T-helper 1 cell treated with Interleukin-12 subunit alpha and Interleukin-12 subunit beta and Interleukin-4 antibody, amounts not matched to agents 30 μg/mL and 1 μg/mL, for 36 hours (primary cell): ENCODE data around the gene TRIM61.
"Not testable (repeated sequence)": the region's sequence is repeated elsewhere in the genome, so short reads cannot be mapped to it uniquely, and the experiment has no call there.

ENCODE experiments used
- H3K27ac Mint-ChIP-seq: one replicate; pipeline ENCODE4 v1.8.0; 2021; ENCODE audit warnings: mild to moderate bottlenecking, mixed read lengths
- H3K27me3 Mint-ChIP-seq: one replicate; pipeline ENCODE4 v1.8.0; 2021; ENCODE audit warnings: low read depth, mixed read lengths
- H3K36me3 Mint-ChIP-seq: one replicate; pipeline ENCODE4 v1.8.0; 2021; ENCODE audit warnings: low read depth, mixed read lengths
- H3K4me1 Mint-ChIP-seq: one replicate; pipeline ENCODE4 v1.8.0; 2021; ENCODE audit warnings: low read depth, mixed read lengths
- H3K4me3 Mint-ChIP-seq: one replicate; pipeline ENCODE4 v1.8.0; 2021; ENCODE audit warnings: mild to moderate bottlenecking, moderate library complexity, mixed read lengths
- H3K9me3 Mint-ChIP-seq: one replicate; pipeline ENCODE4 v1.8.0; 2021; ENCODE audit warnings: mixed read lengths

The TRIM61 gene

GRCh38 chr4:164997941-164998340 is 20.5 kb upstream of the TRIM61 start:
- Mint-ChIP-seq H3K27me3 (peaks cover 36% of the 10 kb centered on the region), H3K27ac (no peak overlapping the region), H3K9me3 (no peaks in the 10 kb centered on the region), H3K36me3 (no peaks in the 10 kb centered on the region), H3K4me1 (no peaks in the 10 kb centered on the region), H3K4me3 (no peak overlapping the region)

GRCh38 chr4:164997324-164997723 is 19.9 kb upstream of the TRIM61 start:
- Mint-ChIP-seq H3K9me3 (no peaks in the 10 kb centered on the region), H3K4me3 (no peak overlapping the region), H3K4me1 (no peaks in the 10 kb centered on the region), H3K36me3 (no peaks in the 10 kb centered on the region), H3K27ac (no peak overlapping the region), H3K27me3 (peaks cover 36% of the 10 kb centered on the region)

GRCh38 chr4:164996123-164996522 is 18.7 kb upstream of the TRIM61 start:
- H3K9me3 Mint-ChIP-seq, H3K4me3 Mint-ChIP-seq, H3K27ac Mint-ChIP-seq, H3K4me1 Mint-ChIP-seq, H3K36me3 Mint-ChIP-seq: not testable (repeated sequence)
- H3K27me3 Mint-ChIP-seq = peaks cover 30% of the 10 kb centered on the region

GRCh38 chr4:164990786-164991185 is 13.3 kb upstream of the TRIM61 start:
- not testable (repeated sequence) for H3K9me3 Mint-ChIP-seq, H3K36me3 Mint-ChIP-seq, H3K4me1 Mint-ChIP-seq, H3K27ac Mint-ChIP-seq, H3K4me3 Mint-ChIP-seq, H3K27me3 Mint-ChIP-seq

GRCh38 chr4:164989471-164989870 is 12.0 kb upstream of the TRIM61 start:
- Mint-ChIP-seq H3K36me3 (no peaks in the 10 kb centered on the region), H3K27me3 (no peaks in the 10 kb centered on the region), H3K4me1 (no peaks in the 10 kb centered on the region), H3K4me3 (no peak overlapping the region), H3K27ac (no peak overlapping the region), H3K9me3 (no peaks in the 10 kb centered on the region)

GRCh38 chr4:164971929-164972328 is 5.5 kb downstream of the TRIM61 start:
- H3K27me3 Mint-ChIP-seq, H3K9me3 Mint-ChIP-seq, H3K4me3 Mint-ChIP-seq, H3K27ac Mint-ChIP-seq, H3K4me1 Mint-ChIP-seq: not testable (repeated sequence)
- peaks cover 11% of the 10 kb centered on the region for H3K36me3 Mint-ChIP-seq

GRCh38 chr4:164959896-164960295 is 17.6 kb downstream of the TRIM61 start:
- peaks cover 4% of the 10 kb centered on the region for H3K36me3 Mint-ChIP-seq
- H3K4me1 Mint-ChIP-seq = peaks cover 22% of the 10 kb centered on the region
- H3K4me3 Mint-ChIP-seq = no peak overlapping the region
- H3K27ac Mint-ChIP-seq = no peak overlapping the region
- H3K9me3 Mint-ChIP-seq = peaks cover 5% of the 10 kb centered on the region
- H3K27me3 Mint-ChIP-seq = no peaks in the 10 kb centered on the region

- not testable (repeated sequence) for H3K36me3 Mint-ChIP-seq
These were observed 18.0 kb downstream of the TRIM61 start for GRCh38 chr4:164959421-164959820.

GRCh38 chr4:164956766-164957643 is 20.5 kb downstream of the TRIM61 start:
- peaks cover 5% of the 10 kb centered on the region for H3K9me3 Mint-ChIP-seq
- H3K4me1 Mint-ChIP-seq = peaks cover 22% of the 10 kb centered on the region
- peak overlapping the region; percentile 73 for H3K27ac Mint-ChIP-seq
- peaks cover 4% of the 10 kb centered on the region for H3K36me3 Mint-ChIP-seq
- peak overlapping the region; percentile 91 for H3K4me3 Mint-ChIP-seq
- peaks cover 4% of the 10 kb centered on the region for H3K27me3 Mint-ChIP-seq

More at GRCh38 chr4:164959421-164959820, 18.0 kb downstream of the TRIM61 start:
- not testable (repeated sequence) for H3K9me3 Mint-ChIP-seq, H3K27me3 Mint-ChIP-seq, H3K4me3 Mint-ChIP-seq, H3K27ac Mint-ChIP-seq
- peaks cover 22% of the 10 kb centered on the region for H3K4me1 Mint-ChIP-seq

GRCh38 chr4:164955107-164955805 is 22.2 kb downstream of the TRIM61 start:
- peaks cover 13% of the 10 kb centered on the region for H3K27me3 Mint-ChIP-seq
- peaks cover 5% of the 10 kb centered on the region for H3K9me3 Mint-ChIP-seq
- H3K4me3 Mint-ChIP-seq = peak overlapping the region; percentile 43
- peaks cover 4% of the 10 kb centered on the region for H3K36me3 Mint-ChIP-seq
- H3K27ac Mint-ChIP-seq = no peak overlapping the region
- H3K4me1 Mint-ChIP-seq = peaks cover 22% of the 10 kb centered on the region

- Mint-ChIP-seq H3K36me3 (peaks cover 2% of the 10 kb centered on the region), H3K9me3 (peaks cover 5% of the 10 kb centered on the region), H3K4me3 (no peak overlapping the region), H3K27me3 (peaks cover 25% of the 10 kb centered on the region), H3K4me1 (peaks cover 13% of the 10 kb centered on the region), H3K27ac (no peak overlapping the region)
These were observed 24.9 kb downstream of the TRIM61 start for GRCh38 chr4:164952551-164952950.

- Mint-ChIP-seq H3K4me3 (no peak overlapping the region), H3K27ac (no peak overlapping the region), H3K4me1 (no peaks in the 10 kb centered on the region), H3K36me3 (no peaks in the 10 kb centered on the region), H3K27me3 (peaks cover 31% of the 10 kb centered on the region), H3K9me3 (no peaks in the 10 kb centered on the region)
These were observed 27.9 kb downstream of the TRIM61 start for GRCh38 chr4:164949448-164950143.

- Mint-ChIP-seq H3K9me3 (no peaks in the 10 kb centered on the region), H3K4me1 (no peaks in the 10 kb centered on the region), H3K36me3 (no peaks in the 10 kb centered on the region), H3K27ac (no peak overlapping the region), H3K4me3 (no peak overlapping the region), H3K27me3 (peaks cover 31% of the 10 kb centered on the region)
These were observed 28.5 kb downstream of the TRIM61 start for GRCh38 chr4:164948975-164949374.

- peaks cover 31% of the 10 kb centered on the region for H3K27me3 Mint-ChIP-seq
- not testable (repeated sequence) for H3K9me3 Mint-ChIP-seq, H3K4me3 Mint-ChIP-seq, H3K4me1 Mint-ChIP-seq, H3K36me3 Mint-ChIP-seq, H3K27ac Mint-ChIP-seq
These were observed 29.5 kb downstream of the TRIM61 start for GRCh38 chr4:164948006-164948405.

GRCh38 chr4:164946810-164947209 is 30.6 kb downstream of the TRIM61 start:
- Mint-ChIP-seq H3K27ac (no peak overlapping the region), H3K4me1 (no peaks in the 10 kb centered on the region), H3K4me3 (no peak overlapping the region), H3K27me3 (peaks cover 28% of the 10 kb centered on the region), H3K36me3 (no peaks in the 10 kb centered on the region), H3K9me3 (no peaks in the 10 kb centered on the region)
